ENCODE measurements around the gene APBA2.

- TF ChIP-seq CTCF (IDR thresholded peaks at IDR 0.05), result no peak
- no peak for TF ChIP-seq POLR2A (IDR thresholded peaks at IDR 0.05)
Measured at GRCh38 chr15:29099131-29099880, 213.5 kb downstream of the APBA2 start.
